Suprapubic skin (tissue), 3 donors: ENCODE measurements around the gene SP140L.

Experiments
- CTCF ChIP-seq, 2 donors: fragments of 200-600 bp in 1 of 2; fragments of 450-650 bp in 1 of 2; sonication (generic) in 1 of 2; IDR thresholded peaks; one replicate each; pipeline ENCODE4 v1.5.1; 2016 to 2019; ENCODE audit warnings: antibody characterized with exemption in 2 of 2, mild to moderate bottlenecking in 1 of 2, moderate library complexity in 1 of 2
- POLR2A ChIP-seq, 2 donors: fragments of 450-650 bp; IDR thresholded peaks; one replicate each; pipeline ENCODE4 v1.6.1; 2017; ENCODE audit warnings: antibody characterized with exemption in 2 of 2, mild to moderate bottlenecking in 2 of 2, moderate library complexity in 2 of 2

- TF ChIP-seq CTCF (IDR thresholded peaks at IDR 0.05) (no peak), POLR2A (IDR thresholded peaks at IDR 0.05) (no peak)
Measured at GRCh38 chr2:230423851-230424458, 97.0 kb downstream of the SP140L start.
